GM10248 (cell line): Measurements from ENCODE around the gene INPP4A.

Experiments used
- CTCF ChIA-PET: fragments of 300-600 bp; sonication (Branson Sonifier 250); formaldehyde crosslinking; extraction: SDS; loops from one replicate; lab custom pipeline; 2021; ENCODE audit warnings: antibody characterized with exemption; lab: Yijun Ruan, JAX
- POLR2A ChIA-PET: fragments of 350-650 bp; sonication (Branson Sonifier 250); formaldehyde crosslinking; extraction: SDS; loops from one replicate; lab custom pipeline; 2020; ENCODE audit warnings: antibody characterized with exemption; lab: Yijun Ruan, JAX
- DNase-seq: peaks from one replicate; pipeline ENCODE4 v3.0.0; 2012; ENCODE audit errors: extremely low spot score
- TF ChIP-seq, protein P1 (sequence below): IDR thresholded peaks from 2 replicates; pipeline ENCODE4 v1.5.1; 2012; ENCODE audit warnings: mild to moderate bottlenecking, low read depth; ENCODE audit errors: extremely low read depth, missing control alignments, control extremely low read depth

INPP4A gene

DNA sequence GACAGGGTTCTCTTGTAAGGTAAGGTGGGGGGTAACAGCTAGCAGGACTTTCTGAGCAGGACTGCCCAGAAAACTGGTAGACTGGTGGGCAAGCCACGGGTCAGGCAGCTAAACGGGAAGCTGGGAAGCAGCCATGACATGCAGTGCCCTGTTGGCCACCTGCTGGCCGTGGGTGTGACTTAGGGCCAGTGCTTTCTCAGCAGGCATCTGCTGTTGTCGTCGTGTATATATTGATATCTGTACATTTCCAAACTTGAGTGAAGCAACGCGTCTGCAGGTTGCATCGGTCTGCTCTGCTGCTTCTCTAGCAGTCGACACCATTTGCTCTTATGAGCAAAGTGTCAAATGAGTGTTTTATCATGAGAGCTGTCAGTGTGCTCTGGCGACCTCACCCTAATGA, 132.7 kb downstream of the INPP4A start:
- ChIA-PET CTCF (interaction anchor here (1.6 to 4.7 kb wide), 2 partner anchors 8 to 488 kb away, joined by 3 to 30 read pairs; no protein-coding TSS in a partner anchor), POLR2A (no interaction called here)
- DNase-seq = no peak
- TF ChIP-seq, protein P1, sequence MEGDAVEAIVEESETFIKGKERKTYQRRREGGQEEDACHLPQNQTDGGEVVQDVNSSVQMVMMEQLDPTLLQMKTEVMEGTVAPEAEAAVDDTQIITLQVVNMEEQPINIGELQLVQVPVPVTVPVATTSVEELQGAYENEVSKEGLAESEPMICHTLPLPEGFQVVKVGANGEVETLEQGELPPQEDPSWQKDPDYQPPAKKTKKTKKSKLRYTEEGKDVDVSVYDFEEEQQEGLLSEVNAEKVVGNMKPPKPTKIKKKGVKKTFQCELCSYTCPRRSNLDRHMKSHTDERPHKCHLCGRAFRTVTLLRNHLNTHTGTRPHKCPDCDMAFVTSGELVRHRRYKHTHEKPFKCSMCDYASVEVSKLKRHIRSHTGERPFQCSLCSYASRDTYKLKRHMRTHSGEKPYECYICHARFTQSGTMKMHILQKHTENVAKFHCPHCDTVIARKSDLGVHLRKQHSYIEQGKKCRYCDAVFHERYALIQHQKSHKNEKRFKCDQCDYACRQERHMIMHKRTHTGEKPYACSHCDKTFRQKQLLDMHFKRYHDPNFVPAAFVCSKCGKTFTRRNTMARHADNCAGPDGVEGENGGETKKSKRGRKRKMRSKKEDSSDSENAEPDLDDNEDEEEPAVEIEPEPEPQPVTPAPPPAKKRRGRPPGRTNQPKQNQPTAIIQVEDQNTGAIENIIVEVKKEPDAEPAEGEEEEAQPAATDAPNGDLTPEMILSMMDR = no peak

DNA sequence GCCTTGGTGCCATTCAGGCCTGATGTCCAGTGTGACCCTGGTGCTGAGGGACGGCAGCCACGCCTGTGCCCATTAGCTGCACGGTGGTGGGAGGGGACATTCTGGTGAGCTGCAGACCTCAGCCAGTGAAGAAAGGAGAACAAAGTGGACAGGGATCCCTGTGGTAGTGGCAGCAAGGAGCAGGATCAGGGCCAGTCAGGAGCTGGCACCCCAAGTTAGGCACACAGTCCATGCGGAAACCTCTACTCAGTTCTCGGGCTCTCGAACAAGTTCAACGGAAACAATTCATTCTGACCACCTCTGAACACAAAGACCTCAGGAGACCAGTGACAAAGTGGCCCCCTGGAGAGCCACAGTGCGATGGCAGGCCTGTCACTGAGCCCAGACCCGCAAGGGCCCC, 133.6 kb downstream of the INPP4A start:
- no peak for DNase-seq
- POLR2A ChIA-PET = no interaction called here
- CTCF ChIA-PET = interaction anchor here (1.3 to 4.7 kb wide), 2 partner anchors 9 to 11 kb away, joined by 3 to 30 read pairs; no protein-coding TSS in a partner anchor
- TF ChIP-seq, protein P1 = no peak

DNA sequence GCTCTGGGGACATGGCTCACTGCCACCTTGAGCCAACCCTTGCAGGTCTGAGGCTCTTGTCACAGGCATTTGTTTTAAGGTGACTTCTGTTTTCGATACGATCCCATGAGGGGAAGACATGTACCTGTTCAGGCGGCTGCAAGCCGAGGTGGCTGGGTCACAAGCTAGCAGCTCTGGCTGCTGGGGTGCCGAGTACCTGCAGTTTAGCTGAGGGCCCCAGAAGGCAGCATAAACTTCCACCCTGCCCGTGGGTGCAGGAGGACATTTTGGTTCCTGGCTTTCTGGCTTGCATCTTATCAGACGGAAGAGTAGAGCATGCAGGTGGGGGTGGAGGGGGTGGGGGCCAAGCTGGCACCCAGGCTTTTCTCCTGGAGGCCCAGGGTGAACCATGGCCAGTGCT, 135.3 kb downstream of the INPP4A start:
- ChIA-PET POLR2A (no interaction called here), CTCF (interaction anchor here (1.6 to 4.7 kb wide), 2 partner anchors 11 to 168 kb away, joined by 6 to 30 read pairs; no protein-coding TSS in a partner anchor)
- no peak for DNase-seq
- TF ChIP-seq, protein P1 = no peak

DNA sequence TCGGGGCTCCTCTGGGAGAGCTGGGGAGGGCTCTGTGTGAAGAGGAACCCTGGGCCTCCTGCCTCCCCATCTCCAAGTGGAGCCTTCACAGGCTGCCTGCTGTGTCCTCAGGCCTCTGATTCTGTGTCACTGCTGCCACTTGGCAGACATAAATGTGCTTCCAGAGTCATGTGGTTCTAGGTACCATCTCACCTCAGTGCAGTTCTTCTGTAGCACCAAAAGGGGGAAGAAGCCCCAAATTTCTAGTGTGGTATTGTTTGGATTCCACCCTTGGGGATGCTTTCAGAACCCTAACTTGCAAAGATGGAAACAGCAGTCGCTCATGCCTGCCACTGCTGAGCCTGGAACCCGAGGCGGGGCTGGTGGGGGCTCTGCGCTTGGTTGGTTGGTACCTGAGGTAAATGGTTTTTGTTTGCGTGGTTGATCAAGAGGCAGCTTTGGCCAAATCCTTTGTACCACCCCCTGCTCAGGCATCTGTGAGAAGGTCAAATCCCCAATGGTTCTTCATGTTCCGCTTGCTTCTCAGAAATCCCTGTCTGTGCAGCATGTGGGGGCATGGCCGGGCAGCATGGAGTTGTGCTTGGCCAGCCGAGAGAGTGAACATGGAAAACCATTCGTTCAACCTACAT, 136.1 kb downstream of the INPP4A start:
- TF ChIP-seq, protein P1 = no peak
- ChIA-PET POLR2A (no interaction called here), CTCF (interaction anchor here (1.3 to 4.7 kb wide), 3 partner anchors 12 to 168 kb away, joined by 6 to 30 read pairs (median 8); no protein-coding TSS in a partner anchor)
- DNase-seq = no peak

DNA sequence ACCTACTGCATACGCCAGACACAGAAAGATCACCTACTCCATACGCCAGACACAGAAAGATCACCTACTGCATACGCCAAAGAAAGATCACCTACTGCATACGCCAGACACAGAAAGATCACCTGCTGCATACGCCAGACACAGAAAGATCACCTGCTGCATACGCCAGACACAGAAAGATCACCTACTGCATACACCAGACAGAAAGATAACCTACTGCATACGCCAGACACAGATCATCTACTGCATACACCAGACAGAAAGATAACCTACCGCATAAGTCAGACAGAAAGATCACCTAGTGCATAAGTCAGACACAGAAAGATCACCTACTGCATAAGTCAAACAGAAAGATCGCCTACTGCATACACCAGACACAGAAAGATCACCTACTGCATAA, 137.9 kb downstream of the INPP4A start:
- TF ChIP-seq, protein P1 = no peak
- ChIA-PET POLR2A (no interaction called here), CTCF (no interaction called here)
- no peak for DNase-seq

DNA sequence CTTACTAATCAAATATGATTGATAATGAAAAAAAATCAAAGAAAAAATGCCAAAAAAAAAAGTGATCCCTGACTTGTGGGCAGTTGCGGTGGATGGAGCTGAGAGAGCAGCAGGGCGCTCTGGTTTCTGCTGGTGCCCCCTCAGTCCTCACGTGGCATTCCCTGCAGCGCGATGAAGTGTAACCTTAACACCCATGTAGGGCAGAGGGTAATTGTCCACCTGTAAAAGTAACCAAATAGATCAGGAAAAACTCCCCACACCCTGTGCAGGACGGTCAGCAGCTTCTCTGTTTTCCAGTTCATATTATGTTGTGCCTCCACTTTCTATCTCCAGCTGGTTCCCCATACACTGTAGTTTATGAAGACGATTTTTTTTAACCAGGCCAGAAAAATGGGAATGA, 138.6 kb downstream of the INPP4A start:
- TF ChIP-seq, protein P1 = no peak
- POLR2A ChIA-PET = interaction anchor here (0.5 kb wide), 1 partner anchor 948 kb away, joined by 5 read pairs; no protein-coding TSS in a partner anchor
- DNase-seq = no peak
- CTCF ChIA-PET = interaction anchor here (0.9 to 1.7 kb wide), 3 partner anchors 11 to 20 kb away, joined by 3 to 5 read pairs (median 3); no protein-coding TSS in a partner anchor
